A549 (cell line): Measurements from ENCODE around the gene PDE6D.

ENCODE experiments used
- CEBPB ChIP-seq, 2 experiments: fragments of >200 bp in 1 of 2; sonication (Bioruptor Twin) in 1 of 2; formaldehyde crosslinking in 1 of 2; IDR thresholded peaks; 2 replicates each; pipeline ENCODE4 v1.6.1; 2012 to 2016
- HDAC2 ChIP-seq: fragments of 200-600 bp; sonication (generic); IDR thresholded peaks from 2 replicates; pipeline ENCODE4 v1.6.1; 2016
- POLR2A ChIP-seq: IDR thresholded peaks from 2 replicates; pipeline ENCODE4 v1.6.1; 2012; ENCODE audit warnings: mild to moderate bottlenecking, low read length
- POLR2AphosphoS2 ChIP-seq: conservative IDR thresholded peaks from 2 replicates; pipeline ENCODE4 v1.6.1; 2012; ENCODE audit warnings: low read length, improper control_type of control experiment, inconsistent platforms
- RARB ChIP-seq: fragments of 250-450 bp; sonication (Bioruptor Pico); IDR thresholded peaks from 2 replicates; pipeline ENCODE4 v1.8.0; 2021; ENCODE audit warnings: mild to moderate bottlenecking, moderate library complexity
- TF ChIP-seq, protein P1 (sequence below): IDR thresholded peaks from 2 replicates; pipeline ENCODE4 v1.6.1; 2012
- TF ChIP-seq, protein P2 (sequence below): fragments of >200 bp; sonication (Bioruptor Twin); formaldehyde crosslinking; IDR thresholded peaks from 3 replicates; pipeline ENCODE4 v1.5.1; 2016

- TF ChIP-seq HDAC2 (no peak), RARB (CRISPR knock-in tag) (no peak), POLR2A (no peak), CEBPB (IDR thresholded peaks at IDR 0.05) (no peak), POLR2AphosphoS2 (no peak)
- TF ChIP-seq, protein P1, sequence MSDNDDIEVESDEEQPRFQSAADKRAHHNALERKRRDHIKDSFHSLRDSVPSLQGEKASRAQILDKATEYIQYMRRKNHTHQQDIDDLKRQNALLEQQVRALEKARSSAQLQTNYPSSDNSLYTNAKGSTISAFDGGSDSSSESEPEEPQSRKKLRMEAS, result no peak
- TF ChIP-seq, protein P2, sequence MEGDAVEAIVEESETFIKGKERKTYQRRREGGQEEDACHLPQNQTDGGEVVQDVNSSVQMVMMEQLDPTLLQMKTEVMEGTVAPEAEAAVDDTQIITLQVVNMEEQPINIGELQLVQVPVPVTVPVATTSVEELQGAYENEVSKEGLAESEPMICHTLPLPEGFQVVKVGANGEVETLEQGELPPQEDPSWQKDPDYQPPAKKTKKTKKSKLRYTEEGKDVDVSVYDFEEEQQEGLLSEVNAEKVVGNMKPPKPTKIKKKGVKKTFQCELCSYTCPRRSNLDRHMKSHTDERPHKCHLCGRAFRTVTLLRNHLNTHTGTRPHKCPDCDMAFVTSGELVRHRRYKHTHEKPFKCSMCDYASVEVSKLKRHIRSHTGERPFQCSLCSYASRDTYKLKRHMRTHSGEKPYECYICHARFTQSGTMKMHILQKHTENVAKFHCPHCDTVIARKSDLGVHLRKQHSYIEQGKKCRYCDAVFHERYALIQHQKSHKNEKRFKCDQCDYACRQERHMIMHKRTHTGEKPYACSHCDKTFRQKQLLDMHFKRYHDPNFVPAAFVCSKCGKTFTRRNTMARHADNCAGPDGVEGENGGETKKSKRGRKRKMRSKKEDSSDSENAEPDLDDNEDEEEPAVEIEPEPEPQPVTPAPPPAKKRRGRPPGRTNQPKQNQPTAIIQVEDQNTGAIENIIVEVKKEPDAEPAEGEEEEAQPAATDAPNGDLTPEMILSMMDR, result no peak
These were observed 4.7 kb upstream of the PDE6D start for GRCh38 chr2:231785822-231786176.
